ENCODE measurements around the gene SMAD4.

Gene SMAD4

DNA sequence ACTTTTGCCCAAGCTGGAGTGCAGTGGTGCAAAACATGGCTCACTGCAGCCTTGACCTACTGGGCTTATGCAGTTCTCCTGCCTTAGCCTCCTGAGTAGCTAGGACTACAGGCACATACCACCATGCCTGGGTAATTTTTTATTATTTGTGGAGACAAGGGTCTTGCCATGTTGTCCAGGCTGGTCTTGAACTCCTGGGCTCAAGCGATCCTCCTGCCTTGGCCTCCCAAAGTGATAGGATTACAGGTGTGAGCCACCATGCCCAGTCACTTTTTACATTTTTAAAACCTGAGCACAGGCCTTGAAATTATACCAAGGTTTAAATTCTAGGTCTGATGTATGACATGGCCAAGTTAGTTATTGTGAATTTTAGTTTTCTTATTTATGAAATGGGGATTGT is 18.2 kb downstream of the SMAD4 start:
- in situ Hi-C loops (cut with MboI; ENCODE audit: low sequenced_read_pairs, unreplicated experiment), result loop anchor here (10.0 kb wide), 1 partner anchor 233 kb away; no protein-coding TSS in a partner anchor
- DNase-seq (ENCODE audit: low spot score), result no peak
- TF ChIP-seq, protein P1, sequence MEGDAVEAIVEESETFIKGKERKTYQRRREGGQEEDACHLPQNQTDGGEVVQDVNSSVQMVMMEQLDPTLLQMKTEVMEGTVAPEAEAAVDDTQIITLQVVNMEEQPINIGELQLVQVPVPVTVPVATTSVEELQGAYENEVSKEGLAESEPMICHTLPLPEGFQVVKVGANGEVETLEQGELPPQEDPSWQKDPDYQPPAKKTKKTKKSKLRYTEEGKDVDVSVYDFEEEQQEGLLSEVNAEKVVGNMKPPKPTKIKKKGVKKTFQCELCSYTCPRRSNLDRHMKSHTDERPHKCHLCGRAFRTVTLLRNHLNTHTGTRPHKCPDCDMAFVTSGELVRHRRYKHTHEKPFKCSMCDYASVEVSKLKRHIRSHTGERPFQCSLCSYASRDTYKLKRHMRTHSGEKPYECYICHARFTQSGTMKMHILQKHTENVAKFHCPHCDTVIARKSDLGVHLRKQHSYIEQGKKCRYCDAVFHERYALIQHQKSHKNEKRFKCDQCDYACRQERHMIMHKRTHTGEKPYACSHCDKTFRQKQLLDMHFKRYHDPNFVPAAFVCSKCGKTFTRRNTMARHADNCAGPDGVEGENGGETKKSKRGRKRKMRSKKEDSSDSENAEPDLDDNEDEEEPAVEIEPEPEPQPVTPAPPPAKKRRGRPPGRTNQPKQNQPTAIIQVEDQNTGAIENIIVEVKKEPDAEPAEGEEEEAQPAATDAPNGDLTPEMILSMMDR (IDR thresholded peaks at IDR 0.05; ENCODE audit: borderline replicate concordance, control extremely low read depth, extremely low read depth, insufficient read depth, missing control alignments), result no peak

DNA sequence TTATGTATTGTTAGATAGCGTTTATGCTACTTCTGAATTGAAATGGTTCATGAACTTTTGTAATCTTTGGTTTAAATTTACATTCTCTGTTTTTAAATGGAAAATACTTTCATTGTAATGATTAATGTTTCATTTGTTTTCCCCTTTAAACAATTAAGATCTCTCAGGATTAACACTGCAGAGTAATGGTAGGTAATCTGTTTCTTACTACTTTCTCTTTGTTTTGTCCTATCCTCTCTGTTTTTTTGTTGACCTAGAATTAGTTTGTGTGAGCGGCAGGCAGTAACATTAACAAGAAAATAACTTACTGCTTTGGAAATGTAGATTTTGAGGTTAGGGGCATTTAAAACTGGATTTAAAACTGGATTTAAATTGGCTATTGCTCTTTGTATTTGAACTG is 19.1 kb downstream of the SMAD4 start:
- TF ChIP-seq, protein P1 (IDR thresholded peaks at IDR 0.05; ENCODE audit: borderline replicate concordance, control extremely low read depth, extremely low read depth, insufficient read depth, missing control alignments), result no peak
- in situ Hi-C loops (cut with MboI; ENCODE audit: low sequenced_read_pairs, unreplicated experiment), result loop anchor here (10.0 kb wide), 1 partner anchor 234 kb away; no protein-coding TSS in a partner anchor
- no peak for DNase-seq (ENCODE audit: low spot score)

DNA sequence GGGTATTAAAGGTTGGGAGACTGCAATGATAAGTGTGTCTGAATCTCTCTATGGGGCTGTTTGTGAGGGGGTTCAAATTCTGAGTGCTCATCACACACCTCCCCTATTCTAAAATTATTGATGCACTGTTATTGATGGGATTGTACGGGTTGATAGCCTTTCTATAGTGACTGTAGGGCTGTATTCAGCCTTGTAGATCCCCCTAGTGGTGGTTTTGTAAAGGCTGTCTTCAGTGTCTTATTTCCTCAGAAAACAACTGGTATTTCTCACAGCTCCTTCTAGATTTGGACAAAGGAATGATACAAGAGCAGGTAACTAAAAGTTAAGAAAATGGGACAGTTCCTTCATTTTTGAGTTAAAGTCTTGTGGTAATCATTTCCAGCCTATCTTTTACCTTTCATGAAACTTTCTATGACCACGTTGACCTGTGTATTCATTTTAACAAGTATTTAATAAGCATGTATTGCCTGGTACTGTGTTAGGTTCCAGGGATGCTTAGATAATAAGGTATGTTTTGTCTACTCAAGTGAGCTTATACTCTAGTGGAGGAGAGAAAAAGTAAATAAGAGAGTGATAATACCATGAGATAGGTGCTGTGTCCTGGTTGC is 21.2 kb downstream of the SMAD4 start:
- DNase-seq (ENCODE audit: low spot score), result peak; percentile 38
- TF ChIP-seq, protein P1 (IDR thresholded peaks at IDR 0.05; ENCODE audit: borderline replicate concordance, control extremely low read depth, extremely low read depth, insufficient read depth, missing control alignments), result peak; percentile 56
- in situ Hi-C loops (cut with MboI; ENCODE audit: low sequenced_read_pairs, unreplicated experiment), result no loop called here

DNA sequence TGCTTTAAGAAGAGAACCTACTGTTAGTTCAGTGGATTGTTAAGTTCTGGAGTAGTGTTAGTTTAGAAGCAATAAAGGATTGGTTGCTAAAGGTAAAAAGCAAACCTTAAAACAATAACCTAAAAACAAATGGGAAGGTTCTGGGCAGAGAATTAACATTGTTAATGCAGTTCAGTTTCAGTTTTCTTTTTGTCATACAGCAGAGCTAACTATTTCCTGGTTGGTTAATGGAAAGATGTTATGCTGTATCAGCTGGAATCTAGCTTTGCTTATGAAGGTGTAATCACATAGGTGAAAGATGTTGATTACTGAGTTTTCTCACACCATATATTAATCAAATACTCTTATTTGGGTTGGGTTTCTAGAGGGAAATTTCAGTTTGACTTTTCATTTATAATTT is 23.8 kb downstream of the SMAD4 start:
- DNase-seq (ENCODE audit: low spot score), result peak; percentile 29
- in situ Hi-C loops (cut with MboI; ENCODE audit: low sequenced_read_pairs, unreplicated experiment), result no loop called here
- TF ChIP-seq, protein P1 (IDR thresholded peaks at IDR 0.05; ENCODE audit: borderline replicate concordance, control extremely low read depth, extremely low read depth, insufficient read depth, missing control alignments), result no peak

DNA sequence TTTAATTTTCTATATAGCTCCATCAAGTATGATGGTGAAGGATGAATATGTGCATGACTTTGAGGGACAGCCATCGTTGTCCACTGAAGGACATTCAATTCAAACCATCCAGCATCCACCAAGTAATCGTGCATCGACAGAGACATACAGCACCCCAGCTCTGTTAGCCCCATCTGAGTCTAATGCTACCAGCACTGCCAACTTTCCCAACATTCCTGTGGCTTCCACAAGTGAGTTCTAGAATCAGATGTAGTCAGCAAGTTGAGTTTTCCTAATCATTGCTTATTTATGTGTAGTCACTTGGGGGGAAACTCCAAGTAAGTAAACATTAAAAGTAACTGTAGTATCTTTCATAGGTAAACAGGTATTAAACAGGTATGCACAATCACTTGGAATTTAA is 24.8 kb downstream of the SMAD4 start:
- in situ Hi-C loops (cut with MboI; ENCODE audit: low sequenced_read_pairs, unreplicated experiment), result no loop called here
- no peak for DNase-seq (ENCODE audit: low spot score)
- TF ChIP-seq, protein P1 (IDR thresholded peaks at IDR 0.05; ENCODE audit: borderline replicate concordance, control extremely low read depth, extremely low read depth, insufficient read depth, missing control alignments), result no peak

DNA sequence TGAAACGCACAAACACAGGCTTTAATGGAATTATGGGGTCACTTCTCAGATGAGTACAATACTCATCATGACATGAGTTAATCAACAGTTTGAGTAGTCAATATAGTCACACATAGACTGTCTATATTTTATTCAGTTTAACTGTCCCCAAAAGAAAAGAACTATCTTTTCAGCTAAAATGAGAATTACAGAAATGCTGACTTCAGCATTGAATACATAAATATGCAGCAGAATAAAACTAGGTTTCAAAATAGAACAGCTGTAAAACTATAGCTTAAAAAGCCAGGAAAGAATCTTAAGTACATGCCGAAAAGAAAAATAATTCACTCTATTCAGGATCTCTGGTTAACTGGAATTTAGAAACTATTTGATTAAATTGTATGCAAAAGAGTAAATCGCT is 30.0 kb downstream of the SMAD4 start:
- in situ Hi-C loops (cut with MboI; ENCODE audit: low sequenced_read_pairs, unreplicated experiment), result no loop called here
- TF ChIP-seq, protein P1 (IDR thresholded peaks at IDR 0.05; ENCODE audit: borderline replicate concordance, control extremely low read depth, extremely low read depth, insufficient read depth, missing control alignments), result no peak
- DNase-seq (ENCODE audit: low spot score), result no peak
